Subcutaneous abdominal adipose tissue (tissue), 5 donors: ENCODE measurements around the gene NEDD4L.

Source experiments
- H3K27ac ChIP-seq: one replicate; pipeline ENCODE4 v1.7.0; 2013; ENCODE audit warnings: low read depth, mild to moderate bottlenecking, inconsistent platforms, low read length, moderate library complexity
- H3K27me3 ChIP-seq, 5 donors: one replicate each; pipeline ENCODE4 v1.7.0; 2013; ENCODE audit warnings: low read length in 5 of 5, inconsistent platforms in 1 of 5; ENCODE audit not compliant: control insufficient read depth in 5 of 5, insufficient read depth in 4 of 5
- H3K36me3 ChIP-seq, 5 donors: one replicate each; pipeline ENCODE4 v1.7.0; 2013; ENCODE audit warnings: low read length in 5 of 5; ENCODE audit not compliant: control insufficient read depth in 5 of 5, insufficient read depth in 5 of 5
- H3K4me1 ChIP-seq, 5 donors: one replicate each; pipeline ENCODE4 v1.7.0; 2013; ENCODE audit warnings: low read length in 5 of 5, mild to moderate bottlenecking in 3 of 5, moderate library complexity in 1 of 5; ENCODE audit not compliant: control insufficient read depth in 5 of 5, insufficient read depth in 5 of 5
- H3K4me3 ChIP-seq, 5 donors: one replicate each; pipeline ENCODE4 v1.7.0; 2013; ENCODE audit warnings: low read length in 5 of 5, low read depth in 1 of 5
- H3K9ac ChIP-seq, 5 donors: one replicate each; pipeline ENCODE4 v1.7.0; 2013; ENCODE audit warnings: low read length in 5 of 5, mild to moderate bottlenecking in 4 of 5, moderate library complexity in 3 of 5
- H3K9me3 ChIP-seq, 5 donors: one replicate each; pipeline ENCODE4 v1.7.0; 2013; ENCODE audit warnings: low read length in 5 of 5; ENCODE audit not compliant: control insufficient read depth in 5 of 5
- donor health status: healthy.
- donor health status: healthy.
- donor health status: healthy.
- donor health status: healthy.
- donor health status: healthy.

The NEDD4L gene

GRCh38 chr18:58393295-58393694, 349.3 kb downstream of the NEDD4L start:
- Histone ChIP-seq H3K27ac (no peak overlapping the region), H3K4me1 (peaks cover 0 to 4% (median 0%) of the 10 kb centered on the region in 5 donors), H3K9ac (no peak overlapping the region), H3K36me3 (peaks cover 9 to 41% (median 21%) of the 10 kb centered on the region in 5 donors), H3K9me3 (no peaks in the 10 kb centered on the region), H3K27me3 (no peaks in the 10 kb centered on the region), H3K4me3 (no peak overlapping the region)

GRCh38 chr18:58394046-58394445, 350.0 kb downstream of the NEDD4L start:
- H3K9ac ChIP-seq = no peak overlapping the region
- H3K27ac ChIP-seq = no peak overlapping the region
- H3K36me3 ChIP-seq = peaks cover 6 to 34% (median 14%) of the 10 kb centered on the region in 5 donors
- H3K27me3 ChIP-seq = no peaks in the 10 kb centered on the region
- H3K9me3 ChIP-seq = no peaks in the 10 kb centered on the region
- H3K4me1 ChIP-seq = peaks cover 0 to 4% (median 0%) of the 10 kb centered on the region in 5 donors
- H3K4me3 ChIP-seq = no peak overlapping the region

GRCh38 chr18:58394602-58395425, 350.8 kb downstream of the NEDD4L start:
- Histone ChIP-seq H3K36me3 (peaks cover 6 to 31% (median 11%) of the 10 kb centered on the region in 5 donors), H3K4me3 (no peak overlapping the region), H3K4me1 (peaks cover 0 to 4% (median 0%) of the 10 kb centered on the region in 5 donors), H3K9ac (no peak overlapping the region), H3K27me3 (no peaks in the 10 kb centered on the region), H3K9me3 (no peaks in the 10 kb centered on the region), H3K27ac (no peak overlapping the region)

DNA sequence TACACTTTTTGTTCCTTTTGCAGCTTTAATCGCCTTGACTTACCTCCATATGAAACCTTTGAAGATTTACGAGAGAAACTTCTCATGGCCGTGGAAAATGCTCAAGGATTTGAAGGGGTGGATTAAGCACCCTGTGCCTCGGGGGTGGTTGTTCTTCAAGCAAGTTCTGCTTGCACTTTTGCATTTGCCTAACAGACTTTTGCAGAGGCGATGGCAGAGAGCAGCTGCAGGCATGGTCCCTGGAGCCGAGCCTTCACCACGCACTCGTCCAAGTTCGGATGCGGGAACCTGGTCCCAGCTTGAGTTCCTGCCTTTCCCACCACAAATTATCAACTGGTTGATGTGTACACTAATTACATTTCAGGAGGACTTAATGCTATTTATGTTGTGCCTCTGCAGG, 352.1 kb downstream of the NEDD4L start:
- Histone ChIP-seq H3K4me3 (no peak overlapping the region), H3K27ac (no peak overlapping the region), H3K9me3 (no peaks in the 10 kb centered on the region), H3K36me3 (peaks cover 4 to 23% (median 11%) of the 10 kb centered on the region in 5 donors), H3K27me3 (no peaks in the 10 kb centered on the region), H3K9ac (no peak overlapping the region), H3K4me1 (peaks cover 3 to 15% (median 6%) of the 10 kb centered on the region in 5 donors)

- Histone ChIP-seq H3K27me3 (no peaks in the 10 kb centered on the region), H3K4me3 (no peak overlapping the region), H3K36me3 (peaks cover 0 to 17% (median 6%) of the 10 kb centered on the region in 5 donors), H3K27ac (no peak overlapping the region), H3K4me1 (peaks cover 3 to 15% (median 6%) of the 10 kb centered on the region in 5 donors), H3K9ac (no peak overlapping the region), H3K9me3 (no peaks in the 10 kb centered on the region)
Observed at GRCh38 chr18:58396966-58397365, 352.9 kb downstream of the NEDD4L start.

DNA sequence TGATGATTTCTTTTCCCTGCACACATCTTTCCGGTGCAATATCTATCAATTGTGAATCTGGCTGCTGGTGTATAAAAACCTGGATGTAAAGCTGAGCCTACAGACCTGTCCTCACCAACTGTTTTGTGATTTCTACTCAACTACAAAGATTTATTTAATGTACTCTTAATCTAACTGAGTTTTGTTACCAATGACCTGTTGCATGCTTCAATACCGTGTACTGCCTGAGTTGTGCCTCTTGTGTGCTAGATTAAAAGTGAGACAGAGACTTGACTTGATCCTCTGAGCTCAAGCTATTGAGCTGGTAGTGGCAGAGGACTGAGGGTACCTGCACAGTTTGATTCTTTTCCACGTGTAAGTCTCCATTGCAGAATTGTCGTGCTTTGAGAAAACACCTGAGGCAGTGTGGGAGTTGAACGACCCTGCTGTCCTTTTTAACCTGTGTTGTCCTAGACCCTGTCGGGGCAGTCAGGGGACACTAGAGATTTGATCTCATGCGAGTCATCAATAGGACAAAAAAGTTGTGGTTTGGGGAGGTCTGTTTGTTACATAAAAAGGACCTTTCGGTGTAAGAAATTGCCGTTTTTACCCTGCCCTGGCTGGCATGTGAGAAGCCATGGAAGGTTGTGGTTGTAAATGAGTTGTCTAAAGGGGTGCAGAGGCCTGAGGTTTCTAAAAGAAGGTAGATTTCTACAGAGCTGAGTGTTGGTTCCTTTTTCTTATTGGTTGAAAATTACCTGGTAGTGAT, 353.5 kb downstream of the NEDD4L start:
- Histone ChIP-seq H3K4me3 (no peak overlapping the region), H3K9ac (no peak overlapping the region), H3K4me1 (peaks cover 3 to 21% (median 9%) of the 10 kb centered on the region in 5 donors), H3K27me3 (no peaks in the 10 kb centered on the region), H3K36me3 (peaks cover 0 to 14% (median 6%) of the 10 kb centered on the region in 5 donors), H3K9me3 (no peaks in the 10 kb centered on the region), H3K27ac (no peak overlapping the region)

- H3K27ac ChIP-seq = no peak overlapping the region
- H3K9ac ChIP-seq = no peak overlapping the region
- no peaks in the 10 kb centered on the region for H3K9me3 ChIP-seq
- peaks cover 0 to 10% (median 4%) of the 10 kb centered on the region in 5 donors for H3K36me3 ChIP-seq
- H3K4me3 ChIP-seq = no peak overlapping the region
- H3K27me3 ChIP-seq = no peaks in the 10 kb centered on the region
- peaks cover 3 to 30% (median 18%) of the 10 kb centered on the region in 5 donors for H3K4me1 ChIP-seq
Observed at GRCh38 chr18:58398648-58399398, 354.8 kb downstream of the NEDD4L start.

GRCh38 chr18:58400331-58400870, 356.4 kb downstream of the NEDD4L start:
- H3K4me3 ChIP-seq = no peak overlapping the region
- H3K9me3 ChIP-seq = no peaks in the 10 kb centered on the region
- no peaks in the 10 kb centered on the region for H3K27me3 ChIP-seq
- no peak overlapping the region for H3K27ac ChIP-seq
- peaks cover 3 to 30% (median 18%) of the 10 kb centered on the region in 5 donors for H3K4me1 ChIP-seq
- no peak overlapping the region for H3K9ac ChIP-seq
- peaks cover 0 to 9% (median 4%) of the 10 kb centered on the region in 5 donors for H3K36me3 ChIP-seq

DNA sequence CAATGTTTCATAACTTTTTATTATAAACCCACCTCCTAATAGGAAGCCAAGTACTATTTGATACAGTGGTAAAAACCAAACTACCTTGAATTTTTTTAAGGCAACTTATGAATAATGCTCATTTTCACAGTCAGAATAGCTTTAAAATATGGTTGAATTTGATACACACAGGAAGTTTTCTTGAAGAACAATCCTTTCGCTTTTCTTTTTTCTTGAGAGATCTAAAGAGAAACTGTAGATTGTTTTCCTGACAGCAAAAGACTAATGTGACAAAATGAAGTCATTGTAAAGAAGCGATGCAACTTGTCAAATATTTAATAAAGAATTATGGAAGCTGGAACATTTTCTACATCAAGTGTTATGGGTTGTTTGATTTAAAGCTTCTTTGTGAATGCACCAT, 357.2 kb downstream of the NEDD4L start:
- H3K4me3 ChIP-seq = no peak overlapping the region
- H3K27ac ChIP-seq = no peak overlapping the region
- no peak overlapping the region for H3K9ac ChIP-seq
- H3K4me1 ChIP-seq = peaks cover 3 to 26% (median 18%) of the 10 kb centered on the region in 5 donors
- H3K9me3 ChIP-seq = no peaks in the 10 kb centered on the region
- H3K27me3 ChIP-seq = no peaks in the 10 kb centered on the region
- H3K36me3 ChIP-seq = peaks cover 0 to 7% (median 2%) of the 10 kb centered on the region in 5 donors
